CD4-positive, alpha-beta T cell treated with Interleukin-21 for 1 hour (primary cell): ENCODE measurements around the gene HPGD.
"Not testable (repeated sequence)": the region's sequence is repeated elsewhere in the genome, so short reads cannot be mapped to it uniquely, and the experiment has no call there.

Source experiments
- DNase-seq: peaks from one replicate; pipeline ENCODE4 v3.0.0-alpha.2; 2020

Gene HPGD

GRCh38 chr4:174523025-174523693, 871 bp upstream of the HPGD start:
- no peak for DNase-seq

- DNase-seq = no peak
Observed at GRCh38 chr4:174521800-174522182, 497 bp downstream of the HPGD start.

GRCh38 chr4:174520660-174521059, 1.6 kb downstream of the HPGD start:
- no peak for DNase-seq

- no peak for DNase-seq
Observed at GRCh38 chr4:174517502-174518445, 4.5 kb downstream of the HPGD start.

- DNase-seq = no peak
Observed at GRCh38 chr4:174516794-174517193, 5.5 kb downstream of the HPGD start.

- DNase-seq = no peak
Observed at GRCh38 chr4:174516345-174516744, 5.9 kb downstream of the HPGD start.

GRCh38 chr4:174512745-174513144, 9.5 kb downstream of the HPGD start:
- DNase-seq = no peak

- no peak for DNase-seq
Observed at GRCh38 chr4:174505892-174506291, 16.4 kb downstream of the HPGD start.

- DNase-seq = no peak
Observed at GRCh38 chr4:174505007-174505406, 17.3 kb downstream of the HPGD start.

GRCh38 chr4:174503079-174503715, 19.1 kb downstream of the HPGD start:
- DNase-seq = no peak

- DNase-seq = no peak
Observed at GRCh38 chr4:174496631-174497432, 25.5 kb downstream of the HPGD start.

GRCh38 chr4:174495626-174496025, 26.7 kb downstream of the HPGD start:
- no peak for DNase-seq

GRCh38 chr4:174494726-174495125, 27.6 kb downstream of the HPGD start:
- DNase-seq = no peak

- no peak for DNase-seq
Observed at GRCh38 chr4:174494146-174494545, 28.1 kb downstream of the HPGD start.

- no peak for DNase-seq
Observed at GRCh38 chr4:174490451-174490961, 31.8 kb downstream of the HPGD start.

GRCh38 chr4:174488368-174488767, 33.9 kb downstream of the HPGD start:
- DNase-seq = not testable (repeated sequence)

- no peak for DNase-seq
Observed at GRCh38 chr4:174485025-174485424, 37.3 kb downstream of the HPGD start.

- DNase-seq = no peak
Observed at GRCh38 chr4:174483792-174484191, 38.5 kb downstream of the HPGD start.

- no peak for DNase-seq
Observed at GRCh38 chr4:174479140-174479539, 43.1 kb downstream of the HPGD start.

GRCh38 chr4:174475528-174475927, 46.8 kb downstream of the HPGD start:
- no peak for DNase-seq

- DNase-seq = no peak
Observed at GRCh38 chr4:174474457-174475075, 47.7 kb downstream of the HPGD start.

GRCh38 chr4:174467107-174467506, 55.2 kb downstream of the HPGD start:
- no peak for DNase-seq
